ENCODE data around the gene ZBED1.

DNA sequence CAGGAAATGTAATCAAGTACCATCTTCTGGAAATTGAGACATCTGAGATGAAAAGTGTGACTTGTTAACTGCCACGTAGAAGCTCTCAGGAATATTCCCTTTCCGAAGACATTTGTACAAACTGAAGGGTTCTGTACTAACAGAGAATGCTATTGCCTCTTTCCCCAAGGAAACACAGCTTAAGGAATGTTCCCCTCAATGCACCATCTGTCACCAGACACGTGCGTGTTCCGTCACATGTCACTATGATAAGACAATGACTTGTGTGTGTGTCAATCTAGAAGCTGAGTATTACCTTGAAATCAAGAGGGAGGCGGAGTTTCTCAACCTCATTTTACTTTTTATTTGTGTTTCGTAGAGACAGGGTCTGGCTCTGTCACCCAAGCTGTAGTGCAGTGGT, 58.1 kb downstream of the ZBED1 start:
- no peak for TF ChIP-seq MAX (IDR thresholded peaks at IDR 0.05)
- no peak for TF ChIP-seq RAD21 (IDR thresholded peaks at IDR 0.05; ENCODE audit: low read depth)
- TF ChIP-seq TEAD4 (IDR thresholded peaks at IDR 0.05): no peak
- TF ChIP-seq EP300 (IDR thresholded peaks at IDR 0.05; ENCODE audit: borderline replicate concordance): no peak
- TF ChIP-seq FOXM1 (IDR thresholded peaks at IDR 0.05; ENCODE audit: borderline replicate concordance, low read depth): no peak
- TF ChIP-seq, protein P1, sequence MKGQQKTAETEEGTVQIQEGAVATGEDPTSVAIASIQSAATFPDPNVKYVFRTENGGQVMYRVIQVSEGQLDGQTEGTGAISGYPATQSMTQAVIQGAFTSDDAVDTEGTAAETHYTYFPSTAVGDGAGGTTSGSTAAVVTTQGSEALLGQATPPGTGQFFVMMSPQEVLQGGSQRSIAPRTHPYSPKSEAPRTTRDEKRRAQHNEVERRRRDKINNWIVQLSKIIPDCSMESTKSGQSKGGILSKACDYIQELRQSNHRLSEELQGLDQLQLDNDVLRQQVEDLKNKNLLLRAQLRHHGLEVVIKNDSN (IDR thresholded peaks at IDR 0.05): no peak
- no peak for TF ChIP-seq NFIC (IDR thresholded peaks at IDR 0.05)
- TF ChIP-seq CREB1 (IDR thresholded peaks at IDR 0.05; ENCODE audit: low read depth): no peak
- TF ChIP-seq, protein P2, sequence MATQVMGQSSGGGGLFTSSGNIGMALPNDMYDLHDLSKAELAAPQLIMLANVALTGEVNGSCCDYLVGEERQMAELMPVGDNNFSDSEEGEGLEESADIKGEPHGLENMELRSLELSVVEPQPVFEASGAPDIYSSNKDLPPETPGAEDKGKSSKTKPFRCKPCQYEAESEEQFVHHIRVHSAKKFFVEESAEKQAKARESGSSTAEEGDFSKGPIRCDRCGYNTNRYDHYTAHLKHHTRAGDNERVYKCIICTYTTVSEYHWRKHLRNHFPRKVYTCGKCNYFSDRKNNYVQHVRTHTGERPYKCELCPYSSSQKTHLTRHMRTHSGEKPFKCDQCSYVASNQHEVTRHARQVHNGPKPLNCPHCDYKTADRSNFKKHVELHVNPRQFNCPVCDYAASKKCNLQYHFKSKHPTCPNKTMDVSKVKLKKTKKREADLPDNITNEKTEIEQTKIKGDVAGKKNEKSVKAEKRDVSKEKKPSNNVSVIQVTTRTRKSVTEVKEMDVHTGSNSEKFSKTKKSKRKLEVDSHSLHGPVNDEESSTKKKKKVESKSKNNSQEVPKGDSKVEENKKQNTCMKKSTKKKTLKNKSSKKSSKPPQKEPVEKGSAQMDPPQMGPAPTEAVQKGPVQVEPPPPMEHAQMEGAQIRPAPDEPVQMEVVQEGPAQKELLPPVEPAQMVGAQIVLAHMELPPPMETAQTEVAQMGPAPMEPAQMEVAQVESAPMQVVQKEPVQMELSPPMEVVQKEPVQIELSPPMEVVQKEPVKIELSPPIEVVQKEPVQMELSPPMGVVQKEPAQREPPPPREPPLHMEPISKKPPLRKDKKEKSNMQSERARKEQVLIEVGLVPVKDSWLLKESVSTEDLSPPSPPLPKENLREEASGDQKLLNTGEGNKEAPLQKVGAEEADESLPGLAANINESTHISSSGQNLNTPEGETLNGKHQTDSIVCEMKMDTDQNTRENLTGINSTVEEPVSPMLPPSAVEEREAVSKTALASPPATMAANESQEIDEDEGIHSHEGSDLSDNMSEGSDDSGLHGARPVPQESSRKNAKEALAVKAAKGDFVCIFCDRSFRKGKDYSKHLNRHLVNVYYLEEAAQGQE (IDR thresholded peaks at IDR 0.05; ENCODE audit: low read depth): no peak
- TF ChIP-seq YY1 (IDR thresholded peaks at IDR 0.05; ENCODE audit: low read depth): no peak
- no peak for TF ChIP-seq EGR1 (IDR thresholded peaks at IDR 0.05)
- TF ChIP-seq TAF1 (IDR thresholded peaks at IDR 0.05; ENCODE audit: low read depth): no peak
- TF ChIP-seq TCF12 (IDR thresholded peaks at IDR 0.05; ENCODE audit: low read depth): no peak
- no peak for TF ChIP-seq CEBPB (IDR thresholded peaks at IDR 0.05)
